ENCODE data around the gene SLC20A1. TPM values are rescaled to one million over a fixed set of nuclear protein-coding genes. Genes with fewer than 3 reads are reported as not detected.

SLC20A1 gene
- total RNA-seq, 4 donors from 2014 or later, result 33.1 to 299 (median 88.2) TPM

DNA sequence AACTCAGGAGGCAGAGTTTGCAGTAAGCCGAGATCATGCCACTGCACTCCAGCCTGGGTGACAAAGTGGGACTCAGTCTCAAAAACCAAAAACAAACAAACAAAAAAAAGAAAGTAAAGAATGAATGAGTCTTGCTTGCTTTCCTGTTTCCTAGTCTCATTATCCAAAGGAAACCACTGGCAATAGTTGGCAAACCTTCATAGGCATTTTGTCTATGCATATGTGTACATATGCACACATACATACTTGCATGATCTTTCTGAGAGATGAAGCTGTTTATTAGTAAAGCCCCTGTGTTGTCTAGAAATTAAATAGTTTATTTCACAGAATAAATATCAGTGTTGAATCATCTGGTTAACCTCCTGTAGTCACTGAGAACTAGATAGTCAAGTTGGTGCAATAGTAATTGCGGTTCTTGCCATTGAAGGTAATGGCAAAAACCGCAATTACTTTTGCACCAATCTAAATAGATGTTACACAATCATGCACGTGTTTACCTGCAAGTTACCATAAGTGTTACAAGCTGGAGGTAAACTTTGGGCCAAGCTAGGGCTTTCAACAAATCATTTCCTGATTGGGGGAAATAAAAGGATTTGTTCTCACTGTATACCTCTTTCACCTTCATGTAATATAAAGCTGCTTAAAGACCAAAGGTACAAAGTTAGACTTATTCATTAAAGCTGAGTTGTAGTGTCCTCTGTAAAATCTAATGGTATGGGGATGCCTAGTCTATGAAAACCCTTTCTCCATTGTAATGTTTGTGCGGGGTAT lies 24.7 kb downstream of the SLC20A1 start:
- TF ChIP-seq, protein P1, sequence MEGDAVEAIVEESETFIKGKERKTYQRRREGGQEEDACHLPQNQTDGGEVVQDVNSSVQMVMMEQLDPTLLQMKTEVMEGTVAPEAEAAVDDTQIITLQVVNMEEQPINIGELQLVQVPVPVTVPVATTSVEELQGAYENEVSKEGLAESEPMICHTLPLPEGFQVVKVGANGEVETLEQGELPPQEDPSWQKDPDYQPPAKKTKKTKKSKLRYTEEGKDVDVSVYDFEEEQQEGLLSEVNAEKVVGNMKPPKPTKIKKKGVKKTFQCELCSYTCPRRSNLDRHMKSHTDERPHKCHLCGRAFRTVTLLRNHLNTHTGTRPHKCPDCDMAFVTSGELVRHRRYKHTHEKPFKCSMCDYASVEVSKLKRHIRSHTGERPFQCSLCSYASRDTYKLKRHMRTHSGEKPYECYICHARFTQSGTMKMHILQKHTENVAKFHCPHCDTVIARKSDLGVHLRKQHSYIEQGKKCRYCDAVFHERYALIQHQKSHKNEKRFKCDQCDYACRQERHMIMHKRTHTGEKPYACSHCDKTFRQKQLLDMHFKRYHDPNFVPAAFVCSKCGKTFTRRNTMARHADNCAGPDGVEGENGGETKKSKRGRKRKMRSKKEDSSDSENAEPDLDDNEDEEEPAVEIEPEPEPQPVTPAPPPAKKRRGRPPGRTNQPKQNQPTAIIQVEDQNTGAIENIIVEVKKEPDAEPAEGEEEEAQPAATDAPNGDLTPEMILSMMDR (IDR thresholded peaks at IDR 0.05), result no peak
- DNase-seq (ENCODE audit: low spot score) (no peak), ATAC-seq (ENCODE audit: low FRiP score) (no peak)

DNA sequence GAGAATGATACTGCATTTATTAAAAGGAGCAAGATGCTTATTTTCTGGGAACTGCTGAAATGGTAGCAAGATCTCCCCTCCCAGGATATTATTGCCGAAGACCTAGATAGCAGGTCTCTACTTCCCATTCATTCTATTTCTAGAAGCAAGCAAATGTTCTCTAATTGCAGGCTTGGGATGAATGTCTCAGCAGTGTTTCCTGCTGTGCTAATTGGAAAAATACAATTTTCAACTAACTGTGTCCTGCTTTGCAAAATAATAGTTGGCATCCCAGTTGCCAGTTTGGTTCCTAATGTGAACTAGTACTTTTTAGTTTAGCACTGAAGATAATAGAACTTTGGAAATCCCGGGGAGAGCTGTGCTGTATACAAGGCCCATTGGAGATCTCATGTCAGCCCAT lies 26.1 kb downstream of the SLC20A1 start:
- ATAC-seq (ENCODE audit: low FRiP score), result no peak
- TF ChIP-seq, protein P1 (IDR thresholded peaks at IDR 0.05), result no peak
- DNase-seq (ENCODE audit: low spot score), result no peak

DNA sequence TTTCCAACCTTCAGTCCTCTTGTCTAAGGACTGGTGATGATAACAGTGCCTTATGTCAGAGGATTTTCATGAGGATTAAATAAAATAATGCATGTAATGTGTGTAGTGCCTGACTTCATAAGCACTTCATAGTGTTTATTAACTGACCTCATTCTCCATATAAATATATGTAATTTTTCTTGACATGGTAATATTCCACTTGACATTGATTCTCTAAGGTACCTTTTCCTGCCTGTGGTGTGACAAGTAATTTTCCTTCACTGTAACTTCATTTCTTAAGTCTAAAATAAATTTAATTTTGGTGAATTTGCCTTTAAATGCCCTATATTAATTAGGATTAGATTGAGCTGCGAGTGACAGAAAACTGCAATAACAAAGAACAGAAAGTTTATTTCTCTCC lies 27.3 kb downstream of the SLC20A1 start:
- TF ChIP-seq, protein P1 (IDR thresholded peaks at IDR 0.05), result no peak
- DNase-seq (ENCODE audit: low spot score) (no peak), ATAC-seq (ENCODE audit: low FRiP score) (no peak)

DNA sequence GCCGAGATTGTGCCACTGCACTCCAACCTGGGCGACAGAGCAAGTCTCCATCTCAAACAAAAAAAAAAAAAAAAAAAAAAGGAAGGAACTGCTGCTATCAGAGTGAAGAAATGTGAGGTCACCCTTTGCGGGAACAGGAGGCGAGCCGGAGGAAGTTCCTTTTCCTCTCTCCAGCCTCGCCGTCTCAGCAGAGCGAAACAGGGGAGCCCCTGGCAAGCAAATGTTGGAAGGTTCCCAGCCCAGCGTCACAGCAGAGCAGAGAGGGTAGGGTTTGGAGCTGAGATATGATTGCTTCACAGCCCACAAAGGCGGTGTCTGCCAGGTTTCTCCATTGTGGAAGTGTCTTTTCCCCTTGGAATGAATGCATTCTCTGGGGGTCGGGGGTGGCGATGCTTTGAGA lies 28.5 kb downstream of the SLC20A1 start:
- TF ChIP-seq, protein P1 (IDR thresholded peaks at IDR 0.05), result no peak
- ATAC-seq (ENCODE audit: low FRiP score), result peak; percentile 47
- DNase-seq (ENCODE audit: low spot score), result no peak

DNA sequence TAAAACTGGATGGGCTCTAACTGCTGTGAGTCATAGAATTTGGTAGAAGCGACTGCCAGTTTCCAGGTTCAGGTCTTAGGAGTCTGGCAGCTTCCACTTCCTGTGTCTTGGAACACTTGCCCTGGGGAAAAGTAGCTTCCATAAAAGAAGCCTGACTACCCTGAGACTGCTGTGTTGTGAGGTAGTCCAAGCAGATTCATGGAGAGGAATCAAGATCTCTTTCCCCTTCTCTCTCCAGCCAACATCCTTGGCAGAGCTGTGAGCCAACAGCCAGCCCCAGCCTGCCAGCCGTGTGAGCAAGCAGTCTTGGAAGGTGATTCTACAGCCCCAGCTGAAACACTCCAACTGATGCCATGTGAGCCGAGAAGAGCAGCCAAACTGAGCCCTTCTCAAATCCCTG lies 33.7 kb downstream of the SLC20A1 start:
- ATAC-seq (ENCODE audit: low FRiP score) (peak; percentile 83), DNase-seq (ENCODE audit: low spot score) (no peak)
- TF ChIP-seq, protein P1 (IDR thresholded peaks at IDR 0.05), result no peak

DNA sequence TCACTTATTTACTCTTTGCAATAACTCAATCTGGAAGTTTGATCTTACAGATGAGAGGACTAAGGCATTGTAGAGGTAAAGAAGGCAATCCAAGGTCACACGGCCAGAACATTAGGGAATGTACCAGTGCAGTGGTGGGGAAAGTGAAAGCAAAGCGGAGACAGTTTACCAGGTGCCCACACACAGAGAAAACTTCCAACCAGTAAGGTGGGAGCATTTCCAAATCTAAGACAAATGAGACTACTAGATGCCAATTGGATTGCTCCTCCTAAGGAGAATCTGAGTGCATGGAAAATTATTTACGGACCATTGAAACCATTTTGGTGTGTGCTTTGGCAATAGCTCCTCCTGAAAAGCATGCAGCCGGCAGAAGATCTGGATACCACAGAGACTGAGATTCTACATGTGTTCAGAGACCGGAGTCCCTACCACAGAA lies 34.9 kb downstream of the SLC20A1 start:
- no peak for DNase-seq (ENCODE audit: low spot score)
- TF ChIP-seq, protein P1 (IDR thresholded peaks at IDR 0.05), result no peak
- peak; percentile 42 for ATAC-seq (ENCODE audit: low FRiP score)

DNA sequence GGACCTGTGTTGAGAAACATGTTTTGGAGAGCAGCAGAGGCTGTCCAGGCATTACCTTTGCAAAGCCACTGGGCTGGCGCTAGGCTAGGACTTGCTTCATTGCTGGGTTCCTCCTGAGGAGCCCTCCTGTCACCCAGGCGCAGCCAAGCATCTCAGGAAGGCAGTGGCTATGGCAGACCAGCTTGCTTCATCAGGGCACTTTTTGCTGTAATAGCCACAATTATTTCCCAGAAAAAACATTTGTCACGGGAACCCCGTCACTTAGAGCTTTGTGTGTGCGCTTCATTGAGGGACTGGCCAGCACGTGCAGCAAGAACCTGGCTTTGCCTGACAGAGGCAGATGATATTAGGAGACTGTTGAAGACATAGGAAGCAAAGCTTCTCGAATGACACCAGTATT lies 36.4 kb downstream of the SLC20A1 start:
- ATAC-seq (ENCODE audit: low FRiP score) (no peak), DNase-seq (ENCODE audit: low spot score) (no peak)
- TF ChIP-seq, protein P1 (IDR thresholded peaks at IDR 0.05), result no peak
